Suprapubic skin (tissue), 4 donors: Measurements from ENCODE around the gene KCNIP4. TPM values are rescaled to one million over a fixed set of nuclear protein-coding genes. Genes with fewer than 3 reads are reported as not detected.

ENCODE experiments used
- DNase-seq, 2 donors: peaks; one replicate each; pipeline ENCODE4 v3.0.0-alpha.2; 2019; ENCODE audit warnings: low spot score in 2 of 2
- H3K27ac ChIP-seq: fragments of 200-600 bp; sonication (generic); one replicate; pipeline ENCODE4 v1.5.1; 2019
- H3K27me3 ChIP-seq: fragments of 200-600 bp; sonication (generic); one replicate; pipeline ENCODE4 v1.5.1; 2019
- H3K36me3 ChIP-seq: fragments of 200-600 bp; sonication (generic); one replicate; pipeline ENCODE4 v1.5.1; 2019
- H3K4me1 ChIP-seq: fragments of 200-600 bp; sonication (generic); one replicate; pipeline ENCODE4 v1.5.1; 2019
- H3K4me3 ChIP-seq: fragments of 200-600 bp; sonication (generic); one replicate; pipeline ENCODE4 v1.5.1; 2019; ENCODE audit warnings: mild to moderate bottlenecking
- H3K9me3 ChIP-seq: fragments of 200-600 bp; sonication (generic); one replicate; pipeline ENCODE4 v1.5.1; 2019
- EP300 ChIP-seq: sonication (generic); formaldehyde crosslinking; IDR thresholded peaks from one replicate; pipeline ENCODE4 v1.6.1; 2017; ENCODE audit warnings: antibody characterized with exemption
- POLR2A ChIP-seq, 2 donors: fragments of 450-650 bp; IDR thresholded peaks; one replicate each; pipeline ENCODE4 v1.6.1; 2017; ENCODE audit warnings: antibody characterized with exemption in 2 of 2, mild to moderate bottlenecking in 2 of 2, moderate library complexity in 2 of 2
- POLR2AphosphoS5 ChIP-seq, 3 donors: sonication (generic); formaldehyde crosslinking; IDR thresholded peaks; one replicate each; pipeline ENCODE4 v1.6.1; 2017; ENCODE audit warnings: antibody characterized with exemption in 3 of 3
- WGBS: methylation state at CpG from one replicate; pipeline ENCODE4 v1.1.5; 2018; 5-methylcytosine and 5-hydroxymethylcytosine counted together
- total RNA-seq, 4 donors: library from RNA; depleted of rRNA; stranded (reverse); fragments of >200 nt; gene quantifications; one replicate each; pipeline ENCODE4 v1.1.0, GENCODE V29; 2016
- TF ChIP-seq, protein P1 (sequence below), 2 donors: fragments of 200-600 bp in 1 of 2; fragments of 450-650 bp in 1 of 2; sonication (generic) in 1 of 2; IDR thresholded peaks; one replicate each; pipeline ENCODE4 v1.5.1; 2016 to 2019; ENCODE audit warnings: antibody characterized with exemption in 2 of 2, mild to moderate bottlenecking in 1 of 2, moderate library complexity in 1 of 2

Gene KCNIP4
- total RNA-seq, 4 donors from 2014 or later = not detected

DNA sequence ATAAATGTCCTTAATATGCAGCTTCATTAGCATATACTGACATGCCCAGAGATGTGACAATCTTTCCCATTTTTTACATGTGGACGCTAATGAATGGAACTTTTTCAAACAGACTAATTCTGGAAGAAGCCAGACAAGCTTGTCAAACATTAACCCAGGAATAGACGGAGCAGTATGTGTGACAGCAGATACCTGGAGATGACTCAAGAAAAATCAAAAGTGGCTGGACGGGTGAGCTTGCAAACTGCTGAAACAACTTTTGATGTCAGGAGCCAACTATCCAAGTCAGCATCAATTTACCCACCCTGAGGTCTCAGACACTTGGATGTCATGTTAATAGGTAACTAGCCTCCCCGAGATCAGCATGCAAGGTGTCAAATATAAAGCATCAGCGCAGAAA is 1065.3 kb downstream of the KCNIP4 start:
- H3K27me3 ChIP-seq = no peaks in the 10 kb centered on the region
- no peak for DNase-seq

DNA sequence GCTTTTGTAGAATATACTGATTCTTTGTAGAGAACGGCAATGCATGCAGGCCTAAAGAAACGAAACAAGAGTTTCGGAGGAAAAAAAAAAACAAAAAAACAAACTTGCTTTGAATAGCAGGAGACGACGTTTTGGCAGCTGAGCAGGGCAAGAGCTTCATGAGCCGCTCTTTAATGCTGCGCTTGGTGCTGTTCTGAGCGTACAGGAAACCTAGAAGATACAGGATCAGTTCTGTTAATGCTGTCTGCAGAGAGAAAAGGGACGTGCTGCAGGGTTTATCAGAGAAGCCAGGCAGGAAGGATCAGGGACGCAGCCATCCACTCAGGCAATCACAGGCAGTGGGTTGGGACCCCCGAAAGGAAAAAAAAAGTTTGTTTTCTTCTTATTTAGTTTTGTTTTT is 1066.1 kb downstream of the KCNIP4 start:
- Histone ChIP-seq H3K9me3 (no peaks in the 10 kb centered on the region), H3K4me3 (no peak overlapping the region), H3K27me3 (no peaks in the 10 kb centered on the region), H3K36me3 (no peaks in the 10 kb centered on the region), H3K4me1 (no peaks in the 10 kb centered on the region), H3K27ac (no peak overlapping the region)
- DNase-seq = no peak
- WGBS = 66% methylated on average over 11 of the region's 11 CpGs
- TF ChIP-seq POLR2A (IDR thresholded peaks at IDR 0.05) = no peak
- TF ChIP-seq POLR2AphosphoS5 (IDR thresholded peaks at IDR 0.05) = no peak
- TF ChIP-seq, protein P1, sequence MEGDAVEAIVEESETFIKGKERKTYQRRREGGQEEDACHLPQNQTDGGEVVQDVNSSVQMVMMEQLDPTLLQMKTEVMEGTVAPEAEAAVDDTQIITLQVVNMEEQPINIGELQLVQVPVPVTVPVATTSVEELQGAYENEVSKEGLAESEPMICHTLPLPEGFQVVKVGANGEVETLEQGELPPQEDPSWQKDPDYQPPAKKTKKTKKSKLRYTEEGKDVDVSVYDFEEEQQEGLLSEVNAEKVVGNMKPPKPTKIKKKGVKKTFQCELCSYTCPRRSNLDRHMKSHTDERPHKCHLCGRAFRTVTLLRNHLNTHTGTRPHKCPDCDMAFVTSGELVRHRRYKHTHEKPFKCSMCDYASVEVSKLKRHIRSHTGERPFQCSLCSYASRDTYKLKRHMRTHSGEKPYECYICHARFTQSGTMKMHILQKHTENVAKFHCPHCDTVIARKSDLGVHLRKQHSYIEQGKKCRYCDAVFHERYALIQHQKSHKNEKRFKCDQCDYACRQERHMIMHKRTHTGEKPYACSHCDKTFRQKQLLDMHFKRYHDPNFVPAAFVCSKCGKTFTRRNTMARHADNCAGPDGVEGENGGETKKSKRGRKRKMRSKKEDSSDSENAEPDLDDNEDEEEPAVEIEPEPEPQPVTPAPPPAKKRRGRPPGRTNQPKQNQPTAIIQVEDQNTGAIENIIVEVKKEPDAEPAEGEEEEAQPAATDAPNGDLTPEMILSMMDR (IDR thresholded peaks at IDR 0.05) = no peak
- no peak for TF ChIP-seq EP300

More for the DNA sequence above, 1065.3 kb downstream of the KCNIP4 start:
- no peaks in the 10 kb centered on the region for H3K9me3 ChIP-seq
- H3K4me3 ChIP-seq = no peak overlapping the region
- H3K4me1 ChIP-seq = no peaks in the 10 kb centered on the region
- no peak overlapping the region for H3K27ac ChIP-seq
- TF ChIP-seq EP300 = no peak
- TF ChIP-seq POLR2AphosphoS5 (IDR thresholded peaks at IDR 0.05) = no peak
- TF ChIP-seq, protein P1 (IDR thresholded peaks at IDR 0.05) = no peak
- no peak for TF ChIP-seq POLR2A (IDR thresholded peaks at IDR 0.05)
- H3K36me3 ChIP-seq = no peaks in the 10 kb centered on the region
- 58% methylated on average over 5 of the region's 5 CpGs for WGBS

DNA sequence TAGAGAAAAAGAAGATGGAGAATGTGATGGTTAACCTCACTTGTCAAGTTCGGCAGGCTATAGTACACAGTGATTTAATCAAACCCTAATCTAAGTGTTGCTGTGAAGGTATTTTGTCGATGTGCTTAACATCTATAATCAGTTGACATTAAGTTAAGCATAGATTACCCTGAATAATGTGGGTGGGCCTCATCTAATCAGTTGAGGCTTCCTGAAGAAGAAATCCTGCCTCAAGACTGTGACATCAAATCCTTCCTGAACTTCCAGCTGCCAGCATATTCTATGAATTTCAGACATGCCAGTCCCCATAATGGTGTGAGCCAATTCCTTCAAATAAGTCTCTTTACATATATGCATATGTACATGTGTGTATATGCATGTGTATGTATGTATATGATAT is 1066.9 kb downstream of the KCNIP4 start:
- TF ChIP-seq POLR2AphosphoS5 (IDR thresholded peaks at IDR 0.05) (no peak), POLR2A (IDR thresholded peaks at IDR 0.05) (no peak), EP300 (no peak)
- TF ChIP-seq, protein P1 (IDR thresholded peaks at IDR 0.05) = no peak
- H3K27me3 ChIP-seq = no peaks in the 10 kb centered on the region

DNA sequence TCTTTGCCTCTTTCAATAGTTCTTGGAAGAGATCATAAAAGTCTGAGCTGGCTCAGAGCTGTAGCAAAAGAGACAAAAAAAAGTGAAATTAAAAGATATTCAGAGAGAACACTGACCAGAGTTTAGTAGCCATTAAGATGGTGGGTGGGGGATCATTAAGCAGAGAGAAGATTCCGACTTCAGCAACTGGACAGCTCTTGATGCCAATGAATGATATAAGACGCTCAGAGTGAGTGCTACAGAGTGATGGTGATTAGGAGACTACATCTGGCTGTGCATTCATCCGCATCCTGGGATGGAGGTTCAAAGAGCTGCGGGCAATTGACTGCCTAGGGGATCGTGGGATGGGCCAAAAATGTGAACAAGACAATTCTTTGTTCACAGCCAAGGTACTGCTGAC is 1069.8 kb downstream of the KCNIP4 start:
- DNase-seq = no peak
- Histone ChIP-seq H3K27ac (no peak overlapping the region), H3K27me3 (no peaks in the 10 kb centered on the region), H3K4me3 (no peak overlapping the region), H3K4me1 (no peaks in the 10 kb centered on the region), H3K9me3 (no peaks in the 10 kb centered on the region), H3K36me3 (no peaks in the 10 kb centered on the region)
- 63% methylated on average over 5 of the region's 5 CpGs for WGBS
- TF ChIP-seq POLR2AphosphoS5 (IDR thresholded peaks at IDR 0.05) = no peak

More for the DNA sequence above, 1066.9 kb downstream of the KCNIP4 start:
- Histone ChIP-seq H3K4me1 (no peaks in the 10 kb centered on the region), H3K4me3 (no peak overlapping the region), H3K9me3 (no peaks in the 10 kb centered on the region), H3K36me3 (no peaks in the 10 kb centered on the region), H3K27ac (no peak overlapping the region)
- 90% methylated on average over 2 of the region's 2 CpGs for whole genome bisulfite sequencing
- DNase-seq = no peak

DNA sequence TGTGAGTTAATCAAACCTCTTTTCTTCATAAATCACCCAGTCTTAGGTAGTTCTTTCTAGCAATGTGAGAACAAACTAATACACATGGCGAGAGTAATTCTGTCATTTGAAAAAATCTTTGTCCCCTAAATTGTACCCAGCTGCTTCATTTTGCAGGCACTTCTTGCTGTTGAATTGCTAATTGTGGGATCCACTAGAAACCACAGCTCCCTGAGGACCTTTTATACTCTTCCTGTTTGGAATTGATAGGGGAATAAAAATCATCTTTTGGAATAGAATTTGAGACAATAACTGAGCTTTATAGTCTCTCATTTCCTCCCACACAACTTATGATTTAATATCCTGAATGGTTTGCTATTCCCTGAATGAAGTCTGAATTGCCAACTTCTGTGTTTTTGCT is 1078.1 kb downstream of the KCNIP4 start:
- Histone ChIP-seq H3K27me3 (no peaks in the 10 kb centered on the region), H3K9me3 (no peaks in the 10 kb centered on the region), H3K27ac (no peak overlapping the region), H3K4me1 (no peaks in the 10 kb centered on the region), H3K4me3 (no peak overlapping the region), H3K36me3 (no peaks in the 10 kb centered on the region)
- WGBS = 65% methylated on average over 1 of the region's 1 CpG
- no peak for TF ChIP-seq POLR2AphosphoS5 (IDR thresholded peaks at IDR 0.05)
- no peak for TF ChIP-seq EP300
- TF ChIP-seq, protein P1 (IDR thresholded peaks at IDR 0.05) = no peak
- no peak for TF ChIP-seq POLR2A (IDR thresholded peaks at IDR 0.05)
- DNase-seq = no peak

DNA sequence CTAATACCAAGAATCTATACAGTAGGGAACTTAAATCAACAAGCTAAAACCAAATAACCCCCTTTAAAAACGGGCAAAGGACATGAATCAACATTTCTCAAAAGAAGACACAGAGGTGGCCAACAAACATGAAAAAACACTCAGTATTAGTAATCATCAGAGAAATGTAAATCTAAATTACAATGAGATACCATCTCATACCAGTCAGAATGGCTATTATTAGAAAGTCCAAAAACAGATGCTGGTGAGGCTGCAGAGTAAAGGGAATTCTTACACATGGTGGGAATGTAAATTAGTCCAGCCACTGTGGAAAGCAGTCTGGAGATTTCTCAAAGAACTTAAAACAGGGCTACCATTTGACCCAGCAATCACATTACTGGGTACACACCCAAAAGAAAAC is 1080.5 kb downstream of the KCNIP4 start:
- no peaks in the 10 kb centered on the region for H3K9me3 ChIP-seq
- no peaks in the 10 kb centered on the region for H3K36me3 ChIP-seq
- no peak overlapping the region for H3K4me3 ChIP-seq
- H3K4me1 ChIP-seq = no peaks in the 10 kb centered on the region
- DNase-seq = no peak
- H3K27ac ChIP-seq = no peak overlapping the region
- 64% methylated on average over 1 of the region's 1 CpG for WGBS
- TF ChIP-seq, protein P1 (IDR thresholded peaks at IDR 0.05) = no peak
- no peak for TF ChIP-seq POLR2A (IDR thresholded peaks at IDR 0.05)
- TF ChIP-seq EP300 = no peak
- no peak for TF ChIP-seq POLR2AphosphoS5 (IDR thresholded peaks at IDR 0.05)
- no peaks in the 10 kb centered on the region for H3K27me3 ChIP-seq
